ENCODE data around the gene KIAA0513.

KIAA0513 gene

GRCh38 chr16:85091522-85091910 lies 63.9 kb downstream of the KIAA0513 start:
- H3K27ac Mint-ChIP-seq = no peak overlapping the region
- H3K4me3 Mint-ChIP-seq = no peak overlapping the region
- H3K4me1 Mint-ChIP-seq = peaks cover 21% of the 10 kb centered on the region

GRCh38 chr16:85092309-85092708 lies 64.7 kb downstream of the KIAA0513 start:
- Mint-ChIP-seq H3K4me1 (peaks cover 14% of the 10 kb centered on the region), H3K4me3 (no peak overlapping the region), H3K9me3 (no peaks in the 10 kb centered on the region), H3K27ac (no peak overlapping the region), H3K27me3 (no peaks in the 10 kb centered on the region)
- DNase-seq (no peak), ATAC-seq (no peak)

More at GRCh38 chr16:85091522-85091910, 63.9 kb downstream of the KIAA0513 start:
- DNase-seq = no peak
- no peak for ATAC-seq
- Mint-ChIP-seq H3K27me3 (no peaks in the 10 kb centered on the region), H3K9me3 (no peaks in the 10 kb centered on the region)

- H3K4me3 Mint-ChIP-seq = no peak overlapping the region
- H3K27ac Mint-ChIP-seq = no peak overlapping the region
- ATAC-seq (no peak), DNase-seq (no peak)
- no peaks in the 10 kb centered on the region for H3K9me3 Mint-ChIP-seq
- H3K4me1 Mint-ChIP-seq = peaks cover 14% of the 10 kb centered on the region
- no peaks in the 10 kb centered on the region for H3K27me3 Mint-ChIP-seq
Observed at GRCh38 chr16:85092851-85093250, 65.3 kb downstream of the KIAA0513 start.

- Mint-ChIP-seq H3K9me3 (no peaks in the 10 kb centered on the region), H3K27me3 (no peaks in the 10 kb centered on the region), H3K27ac (no peak overlapping the region), H3K4me3 (no peak overlapping the region), H3K4me1 (peaks cover 14% of the 10 kb centered on the region)
- no peak for DNase-seq
- ATAC-seq = no peak
Observed at GRCh38 chr16:85093705-85094104, 66.1 kb downstream of the KIAA0513 start.

- Mint-ChIP-seq H3K4me1 (peaks cover 14% of the 10 kb centered on the region), H3K27me3 (no peaks in the 10 kb centered on the region), H3K27ac (no peak overlapping the region), H3K9me3 (no peaks in the 10 kb centered on the region), H3K4me3 (no peak overlapping the region)
- ATAC-seq = peak; percentile 25
- DNase-seq = no peak
Observed at GRCh38 chr16:85094176-85094805, 66.7 kb downstream of the KIAA0513 start.

GRCh38 chr16:85094812-85095211 lies 67.2 kb downstream of the KIAA0513 start:
- Mint-ChIP-seq H3K9me3 (no peaks in the 10 kb centered on the region), H3K27ac (peak overlapping the region in 1 of 2 donors; percentile 89), H3K27me3 (no peaks in the 10 kb centered on the region), H3K4me1 (peaks cover 12% of the 10 kb centered on the region), H3K4me3 (no peak overlapping the region)
- DNase-seq (no peak), ATAC-seq (peak; percentile 21)

GRCh38 chr16:85096921-85097320 lies 69.3 kb downstream of the KIAA0513 start:
- no peak overlapping the region for H3K27ac Mint-ChIP-seq
- H3K9me3 Mint-ChIP-seq = no peaks in the 10 kb centered on the region
- H3K4me3 Mint-ChIP-seq = no peak overlapping the region

GRCh38 chr16:85098565-85098964 lies 71.0 kb downstream of the KIAA0513 start:
- Mint-ChIP-seq H3K4me1 (peaks cover 19% of the 10 kb centered on the region), H3K4me3 (no peak overlapping the region), H3K27ac (no peak overlapping the region), H3K9me3 (no peaks in the 10 kb centered on the region), H3K27me3 (no peaks in the 10 kb centered on the region)
- DNase-seq = no peak
- ATAC-seq = no peak

More at GRCh38 chr16:85096921-85097320, 69.3 kb downstream of the KIAA0513 start:
- DNase-seq (no peak), ATAC-seq (no peak)
- no peaks in the 10 kb centered on the region for H3K27me3 Mint-ChIP-seq
- peaks cover 3% of the 10 kb centered on the region for H3K4me1 Mint-ChIP-seq

- ATAC-seq (no peak), DNase-seq (no peak)
- H3K27me3 Mint-ChIP-seq = no peaks in the 10 kb centered on the region
- no peaks in the 10 kb centered on the region for H3K9me3 Mint-ChIP-seq
- H3K4me1 Mint-ChIP-seq = peaks cover 36% of the 10 kb centered on the region
- no peak overlapping the region for H3K4me3 Mint-ChIP-seq
- H3K27ac Mint-ChIP-seq = no peak overlapping the region
Observed at GRCh38 chr16:85100265-85100664, 72.7 kb downstream of the KIAA0513 start.

GRCh38 chr16:85101956-85102630 lies 74.5 kb downstream of the KIAA0513 start:
- Mint-ChIP-seq H3K4me1 (peaks cover 46% of the 10 kb centered on the region), H3K9me3 (no peaks in the 10 kb centered on the region), H3K4me3 (no peak overlapping the region), H3K27ac (peak overlapping the region in 1 of 2 donors; percentile 27), H3K27me3 (no peaks in the 10 kb centered on the region)
- DNase-seq (no peak), ATAC-seq (no peak)

- Mint-ChIP-seq H3K9me3 (no peaks in the 10 kb centered on the region), H3K4me1 (peaks cover 46% of the 10 kb centered on the region), H3K27me3 (no peaks in the 10 kb centered on the region), H3K4me3 (no peak overlapping the region), H3K27ac (peak overlapping the region in 1 of 2 donors; percentile 24)
- ATAC-seq (no peak), DNase-seq (no peak)
Observed at GRCh38 chr16:85103114-85104079, 75.8 kb downstream of the KIAA0513 start.

GRCh38 chr16:85104147-85104546 lies 76.6 kb downstream of the KIAA0513 start:
- ATAC-seq (no peak), DNase-seq (no peak)
- Mint-ChIP-seq H3K27ac (no peak overlapping the region), H3K9me3 (no peaks in the 10 kb centered on the region), H3K4me3 (no peak overlapping the region), H3K4me1 (peaks cover 46% of the 10 kb centered on the region), H3K27me3 (no peaks in the 10 kb centered on the region)

GRCh38 chr16:85104821-85105391 lies 77.3 kb downstream of the KIAA0513 start:
- Mint-ChIP-seq H3K4me3 (peak overlapping the region in 1 of 2 donors; percentile 38), H3K9me3 (no peaks in the 10 kb centered on the region), H3K27me3 (no peaks in the 10 kb centered on the region), H3K4me1 (peaks cover 46% of the 10 kb centered on the region), H3K27ac (peak overlapping the region; percentile 91 to 95)
- no peak for DNase-seq
- ATAC-seq = peak; percentile 79

GRCh38 chr16:85105475-85105874 lies 77.9 kb downstream of the KIAA0513 start:
- no peak for DNase-seq
- H3K4me1 Mint-ChIP-seq = peaks cover 46% of the 10 kb centered on the region
- ATAC-seq = no peak
- H3K27ac Mint-ChIP-seq = peak overlapping the region in 1 of 2 donors; percentile 30
- H3K9me3 Mint-ChIP-seq = no peaks in the 10 kb centered on the region
- no peaks in the 10 kb centered on the region for H3K27me3 Mint-ChIP-seq
- H3K4me3 Mint-ChIP-seq = no peak overlapping the region

- DNase-seq (no peak), ATAC-seq (no peak)
- no peaks in the 10 kb centered on the region for H3K27me3 Mint-ChIP-seq
- peaks cover 42% of the 10 kb centered on the region for H3K4me1 Mint-ChIP-seq
- H3K9me3 Mint-ChIP-seq = no peaks in the 10 kb centered on the region
- no peak overlapping the region for H3K4me3 Mint-ChIP-seq
- H3K27ac Mint-ChIP-seq = no peak overlapping the region
Observed at GRCh38 chr16:85107083-85107482, 79.5 kb downstream of the KIAA0513 start.
